WTC11 (cell line): ENCODE results near the gene VANGL1. TPM values are rescaled to one million over a fixed set of nuclear protein-coding genes. Genes with fewer than 3 reads are reported as not detected.

ENCODE experiments used
- ATAC-seq: fragments of 200-7000 bp; cut with Tn5 transposase; 2 replicates; pipeline ENCODE4 v1.10.0; 2021; ENCODE audit warnings: mild to moderate bottlenecking, moderate library complexity
- CTCF ChIA-PET: fragments of 300-600 bp; sonication (Branson Sonifier 250); formaldehyde crosslinking; loops from one replicate; lab custom pipeline; 2021; ENCODE audit warnings: antibody characterized with exemption; lab: Charles Lee
- POLR2A ChIA-PET: fragments of 350-600 bp; sonication (Branson Sonifier 250); formaldehyde crosslinking; loops from one replicate; lab custom pipeline; 2021; ENCODE audit warnings: antibody characterized with exemption; lab: Charles Lee
- DNase-seq: peaks from one replicate; pipeline ENCODE4 v3.0.0; 2021; ENCODE audit warnings: low spot score
- H3K27ac Mint-ChIP-seq: 2 replicates; pipeline ENCODE4 v1.8.0; 2021; ENCODE audit warnings: mixed read lengths
- H3K27me3 Mint-ChIP-seq: 2 replicates; pipeline ENCODE4 v1.8.0; 2021; ENCODE audit warnings: low read depth, mild to moderate bottlenecking, moderate library complexity, mixed read lengths
- H3K36me3 Mint-ChIP-seq: 2 replicates; pipeline ENCODE4 v1.8.0; 2021; ENCODE audit warnings: mixed read lengths
- H3K4me1 Mint-ChIP-seq: 2 replicates; pipeline ENCODE4 v1.8.0; 2022; ENCODE audit warnings: mixed read lengths
- H3K4me3 Mint-ChIP-seq: 2 replicates; pipeline ENCODE4 v1.8.0; 2021; ENCODE audit warnings: mild to moderate bottlenecking, moderate library complexity, mixed read lengths
- H3K9me3 Mint-ChIP-seq: 2 replicates; pipeline ENCODE4 v1.8.0; 2021; ENCODE audit warnings: mixed read lengths
- ESRRA ChIP-seq: sonication (generic); formaldehyde crosslinking; IDR thresholded peaks from 2 replicates; pipeline ENCODE4 v1.8.1; 2022; ENCODE audit warnings: mild to moderate bottlenecking, missing genetic modification reagents, borderline replicate concordance
- NFATC4 ChIP-seq: fragments of 250-450 bp; sonication (Bioruptor Pico); IDR thresholded peaks from 2 replicates; pipeline ENCODE4 v1.9.0; 2021; ENCODE audit warnings: mild to moderate bottlenecking
- SOX15 ChIP-seq: fragments of 250-450 bp; sonication (Bioruptor Pico); IDR thresholded peaks from 2 replicates; pipeline ENCODE4 v1.9.0; 2021; ENCODE audit warnings: mild to moderate bottlenecking
- total RNA-seq: library from RNA; stranded (reverse); gene quantifications from 3 replicates; pipeline ENCODE4 v1.2.3, GENCODE V29; 2021
- TF ChIP-seq, protein P1 (sequence below): sonication (generic); formaldehyde crosslinking; IDR thresholded peaks from 2 replicates; pipeline ENCODE4 v1.8.1; 2023; ENCODE audit warnings: mild to moderate bottlenecking, missing genetic modification reagents, moderate library complexity

VANGL1 gene
- total RNA-seq, 1 experiment from 2014 or later: 15.8 TPM

DNA sequence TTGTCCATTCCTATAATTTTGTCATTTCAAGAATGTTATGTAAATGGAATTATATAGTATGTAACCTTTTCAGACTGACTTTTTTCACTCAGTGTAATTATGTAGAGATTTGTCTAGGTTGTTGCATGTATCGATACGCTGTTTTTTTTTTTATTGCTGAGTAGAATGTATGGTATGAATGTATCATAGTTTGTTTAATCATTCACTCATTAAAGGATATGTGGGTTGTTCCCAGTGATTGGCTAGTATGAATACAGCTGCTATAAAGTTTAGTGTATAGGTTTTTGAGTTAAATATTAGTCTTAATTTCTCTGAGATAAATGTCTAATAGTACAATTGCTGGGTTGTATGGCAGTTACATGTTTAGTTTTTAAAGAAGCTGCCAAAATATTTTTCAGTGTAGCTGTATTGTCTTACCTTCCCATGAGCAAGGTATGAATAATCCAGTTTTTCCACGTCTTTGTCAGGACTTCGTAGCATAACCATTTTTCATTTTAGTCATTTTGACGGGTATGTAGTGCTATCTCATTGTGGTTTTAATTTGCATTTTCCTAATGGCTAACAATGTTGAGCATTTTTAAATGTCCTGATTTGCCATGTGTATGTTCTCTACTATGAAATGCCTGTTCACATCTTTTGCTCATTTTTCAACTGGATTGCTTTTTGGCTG is 104.4 kb downstream of the VANGL1 start:
- Mint-ChIP-seq H3K27me3 (no peaks in the 10 kb centered on the region), H3K9me3 (no peaks in the 10 kb centered on the region), H3K4me3 (no peak overlapping the region), H3K27ac (no peak overlapping the region), H3K4me1 (peaks cover 11% of the 10 kb centered on the region), H3K36me3 (no peaks in the 10 kb centered on the region)
- POLR2A ChIA-PET: no interaction called here
- no peak for TF ChIP-seq NFATC4
- no peak for TF ChIP-seq ESRRA (CRISPR knock-in tag)
- TF ChIP-seq SOX15 (CRISPR knock-in tag): no peak
- TF ChIP-seq, protein P1, sequence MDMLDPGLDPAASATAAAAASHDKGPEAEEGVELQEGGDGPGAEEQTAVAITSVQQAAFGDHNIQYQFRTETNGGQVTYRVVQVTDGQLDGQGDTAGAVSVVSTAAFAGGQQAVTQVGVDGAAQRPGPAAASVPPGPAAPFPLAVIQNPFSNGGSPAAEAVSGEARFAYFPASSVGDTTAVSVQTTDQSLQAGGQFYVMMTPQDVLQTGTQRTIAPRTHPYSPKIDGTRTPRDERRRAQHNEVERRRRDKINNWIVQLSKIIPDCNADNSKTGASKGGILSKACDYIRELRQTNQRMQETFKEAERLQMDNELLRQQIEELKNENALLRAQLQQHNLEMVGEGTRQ (CRISPR knock-in tag): no peak
- CTCF ChIA-PET: interaction anchor here (1.1 kb wide), 1 partner anchor 39 kb away, joined by 3 read pairs; no protein-coding TSS in a partner anchor
- no peak for ATAC-seq
- DNase-seq: no peak

Other genes with a start within 250 kb of the VANGL1 start
- 0.09 TPM in 1 of 3 replicates, not detected in the others for gene CASQ2, start 126.7 kb downstream of the VANGL1 start, total RNA-seq
- 1.8 to 4.3 TPM (median 2.2 TPM) in 3 replicates for gene NHLH2, start 199.2 kb downstream of the VANGL1 start, total RNA-seq